Metanephros (tissue), 1 donor: ENCODE data around the gene PIP. TPM values are rescaled to one million over a fixed set of nuclear protein-coding genes. Genes with fewer than 3 reads are reported as not detected.

ENCODE experiments used
- total RNA-seq: library from RNA; depleted of rRNA; stranded (reverse); fragments of >200 nt; gene quantifications from one replicate; pipeline ENCODE4 v1.2.3, GENCODE V29; 2014

PIP gene, protein sequence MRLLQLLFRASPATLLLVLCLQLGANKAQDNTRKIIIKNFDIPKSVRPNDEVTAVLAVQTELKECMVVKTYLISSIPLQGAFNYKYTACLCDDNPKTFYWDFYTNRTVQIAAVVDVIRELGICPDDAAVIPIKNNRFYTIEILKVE
- not detected for total RNA-seq

GRCh38 chr7:143131781-143132180 lies at the start of gene PIP:
TSS of gene PIP (plus strand) at chr7:143132077. CDS start at chr7:143132117, 40 bp downstream.

GRCh38 chr7:143183024-143183423 lies 51.1 kb downstream of the PIP start, which contains the start of gene TAS2R39:
TSS of gene TAS2R39 (plus strand) at chr7:143183419. CDS start at chr7:143183419, 0 bp downstream.

Other genes with a start within 250 kb of the PIP start
- gene TRPV6, start 246.3 kb upstream of the PIP start, total RNA-seq: 5.2 TPM
- gene TRPV5, start 198.3 kb upstream of the PIP start, total RNA-seq: 1.1 TPM
- gene LLCFC1, start 192.6 kb upstream of the PIP start, total RNA-seq: not detected
- 3.2 TPM for gene KEL, start 169.7 kb upstream of the PIP start, total RNA-seq
- gene OR9A2, start 104.9 kb upstream of the PIP start, total RNA-seq: 0.53 TPM
- gene OR6V1, start 79.7 kb upstream of the PIP start, total RNA-seq: not detected
- not detected for gene TAS2R39, start 51.3 kb downstream of the PIP start, total RNA-seq
- not detected for gene TAS2R40, start 90.0 kb downstream of the PIP start, total RNA-seq
- 149 TPM for gene GSTK1, start 131.4 kb downstream of the PIP start, total RNA-seq
- gene TMEM139, start 152.9 kb downstream of the PIP start, total RNA-seq: 18.1 TPM
- gene CASP2, start 156.3 kb downstream of the PIP start, total RNA-seq: 27.9 TPM
- gene CLCN1, start 184.0 kb downstream of the PIP start, total RNA-seq: 3.9 TPM
- 1.9 TPM for gene FAM131B, start 230.6 kb downstream of the PIP start, total RNA-seq
- gene ZYX, start 249.3 kb downstream of the PIP start, total RNA-seq: 67.9 TPM